Right atrium auricular region (tissue), 2 donors: ENCODE data around the gene DCBLD2. TPM values are rescaled to one million over a fixed set of nuclear protein-coding genes. Genes with fewer than 3 reads are reported as not detected.
A peak's percentile ranks its signal among the peaks of the same experiment; 100 is the strongest.

Experiments used
- DNase-seq: peaks from one replicate; pipeline ENCODE4 v3.0.0-alpha.2; 2019; ENCODE audit warnings: low spot score
- H3K27ac ChIP-seq, 2 donors: fragments of 200-600 bp; sonication (generic); 1 replicate in 1 of 2; 2 replicates in 1 of 2; pipeline ENCODE4 v1.5.1; 2016 to 2019
- H3K27me3 ChIP-seq, 2 donors: fragments of 200-600 bp; sonication (generic); one replicate each; pipeline versions ENCODE4 v1.5.1 to v1.6.0; 2017 to 2019
- H3K36me3 ChIP-seq: fragments of 200-600 bp; sonication (generic); one replicate; pipeline ENCODE4 v1.5.1; 2016
- H3K4me1 ChIP-seq, 2 donors: fragments of 200-600 bp; sonication (generic); one replicate each; pipeline versions ENCODE4 v1.5.1 to v1.6.0; 2017 to 2019
- H3K4me3 ChIP-seq, 2 donors: fragments of 200-600 bp; sonication (generic); 1 replicate in 1 of 2; 2 replicates in 1 of 2; pipeline ENCODE4 v1.5.1; 2017 to 2019; ENCODE audit warnings: mild to moderate bottlenecking in 1 of 2, moderate library complexity in 1 of 2
- H3K9me3 ChIP-seq, 2 donors: fragments of 200-600 bp; sonication (generic); one replicate each; pipeline ENCODE4 v1.5.1; 2019
- CTCF ChIP-seq, 2 donors: fragments of 200-600 bp; sonication (generic); IDR thresholded peaks; one replicate each; pipeline ENCODE4 v1.5.1; 2019; ENCODE audit warnings: antibody characterized with exemption in 2 of 2
- total RNA-seq, 2 donors: library from RNA; depleted of rRNA; stranded (reverse); fragments of >200 nt; gene quantifications; one replicate each; pipeline ENCODE4 v1.1.0, GENCODE V29; 2016

DCBLD2 gene
- total RNA-seq, 2 donors from 2014 or later, result 34.3 to 55.8 TPM

GRCh38 chr3:98778383-98778782 is 123.1 kb downstream of the DCBLD2 start:
- peaks cover 0 to 41% of the 10 kb centered on the region in 2 donors for H3K4me1 ChIP-seq
- no peak for DNase-seq
- no peak for TF ChIP-seq CTCF (IDR thresholded peaks at IDR 0.05)
- peak overlapping the region; percentile 15 to 54 for H3K27ac ChIP-seq
- H3K9me3 ChIP-seq, result no peaks in the 10 kb centered on the region
- no peak overlapping the region for H3K4me3 ChIP-seq
- H3K27me3 ChIP-seq, result no peaks in the 10 kb centered on the region
- no peaks in the 10 kb centered on the region for H3K36me3 ChIP-seq

GRCh38 chr3:98777801-98778220 is 123.7 kb downstream of the DCBLD2 start:
- no peaks in the 10 kb centered on the region for H3K36me3 ChIP-seq
- DNase-seq, result no peak
- H3K27ac ChIP-seq, result peak overlapping the region in 1 of 2 donors; percentile 54
- no peak overlapping the region for H3K4me3 ChIP-seq
- H3K9me3 ChIP-seq, result no peaks in the 10 kb centered on the region
- no peaks in the 10 kb centered on the region for H3K27me3 ChIP-seq
- no peak for TF ChIP-seq CTCF (IDR thresholded peaks at IDR 0.05)
- peaks cover 0 to 41% of the 10 kb centered on the region in 2 donors for H3K4me1 ChIP-seq

GRCh38 chr3:98777286-98777685 is 124.2 kb downstream of the DCBLD2 start:
- no peaks in the 10 kb centered on the region for H3K9me3 ChIP-seq
- H3K4me3 ChIP-seq, result no peak overlapping the region
- H3K36me3 ChIP-seq, result no peaks in the 10 kb centered on the region
- peaks cover 0 to 41% of the 10 kb centered on the region in 2 donors for H3K4me1 ChIP-seq
- no peak overlapping the region for H3K27ac ChIP-seq
- H3K27me3 ChIP-seq, result no peaks in the 10 kb centered on the region
- DNase-seq, result no peak
- TF ChIP-seq CTCF (IDR thresholded peaks at IDR 0.05), result no peak

- Histone ChIP-seq H3K27me3 (no peaks in the 10 kb centered on the region), H3K27ac (no peak overlapping the region), H3K9me3 (no peaks in the 10 kb centered on the region), H3K4me1 (peaks cover 0 to 42% of the 10 kb centered on the region in 2 donors), H3K36me3 (no peaks in the 10 kb centered on the region), H3K4me3 (no peak overlapping the region)
- TF ChIP-seq CTCF (IDR thresholded peaks at IDR 0.05), result no peak
- no peak for DNase-seq
Measured at GRCh38 chr3:98776140-98776493, 125.4 kb downstream of the DCBLD2 start.

- Histone ChIP-seq H3K4me1 (peaks cover 0 to 47% of the 10 kb centered on the region in 2 donors), H3K27me3 (no peaks in the 10 kb centered on the region), H3K4me3 (no peak overlapping the region), H3K36me3 (no peaks in the 10 kb centered on the region), H3K9me3 (no peaks in the 10 kb centered on the region), H3K27ac (no peak overlapping the region)
- TF ChIP-seq CTCF (IDR thresholded peaks at IDR 0.05), result no peak
- DNase-seq, result no peak
Measured at GRCh38 chr3:98775459-98776139, 125.9 kb downstream of the DCBLD2 start.

- Histone ChIP-seq H3K27me3 (no peaks in the 10 kb centered on the region), H3K9me3 (no peaks in the 10 kb centered on the region), H3K36me3 (no peaks in the 10 kb centered on the region), H3K4me1 (peaks cover 0 to 43% of the 10 kb centered on the region in 2 donors), H3K4me3 (no peak overlapping the region), H3K27ac (no peak overlapping the region)
- no peak for TF ChIP-seq CTCF (IDR thresholded peaks at IDR 0.05)
- DNase-seq, result no peak
Measured at GRCh38 chr3:98772022-98772421, 129.5 kb downstream of the DCBLD2 start.
